GM12865 (cell line): ENCODE results near the gene MTFR1L.

ENCODE experiments used
- DNase-seq: peaks from one replicate; pipeline ENCODE4 v3.0.0; 2010; ENCODE audit warnings: low read depth
- H3K4me3 ChIP-seq: 2 replicates; pipeline ENCODE4 v1.5.1; 2011; ENCODE audit warnings: mild to moderate bottlenecking, low read depth, low read length, control low read depth
- CTCF ChIP-seq: IDR thresholded peaks from 2 replicates; pipeline ENCODE4 v1.5.1; 2011; ENCODE audit warnings: low read length, control low read depth, low read depth, inconsistent platforms; ENCODE audit not compliant: insufficient read depth; ENCODE audit errors: missing control alignments

Gene MTFR1L

GRCh38 chr1:25782608-25783201 is 37.0 kb upstream of the MTFR1L start:
- H3K4me3 ChIP-seq = no peak overlapping the region
- no peak for DNase-seq
- TF ChIP-seq CTCF = no peak

GRCh38 chr1:25784575-25785051 is 35.1 kb upstream of the MTFR1L start:
- DNase-seq = no peak
- TF ChIP-seq CTCF = no peak
- no peak overlapping the region for H3K4me3 ChIP-seq

GRCh38 chr1:25785333-25786067 is 34.3 kb upstream of the MTFR1L start:
- DNase-seq = no peak
- TF ChIP-seq CTCF = no peak
- H3K4me3 ChIP-seq = no peak overlapping the region

GRCh38 chr1:25786887-25787759 is 32.6 kb upstream of the MTFR1L start:
- DNase-seq = no peak
- TF ChIP-seq CTCF = no peak
- H3K4me3 ChIP-seq = no peak overlapping the region

- TF ChIP-seq CTCF = no peak
- DNase-seq = no peak
- no peak overlapping the region for H3K4me3 ChIP-seq
Measured at GRCh38 chr1:25787760-25788166, 32.0 kb upstream of the MTFR1L start.

- no peak for DNase-seq
- H3K4me3 ChIP-seq = no peak overlapping the region
- no peak for TF ChIP-seq CTCF
Measured at GRCh38 chr1:25790472-25790871, 29.3 kb upstream of the MTFR1L start.
